KMS-11 (cell line): Measurements from ENCODE around the gene CYP2W1.

ENCODE experiments used
- H2AFZ ChIP-seq: fragments of 200-600 bp; sonication (generic); 2 replicates; pipeline ENCODE4 v1.6.1; 2016; ENCODE audit warnings: antibody characterized with exemption, mixed run types, low read depth
- H3K27ac ChIP-seq: fragments of 200-600 bp; sonication (generic); 2 replicates; pipeline ENCODE4 v1.6.1; 2016; ENCODE audit warnings: mild to moderate bottlenecking, mixed run types
- H3K27me3 ChIP-seq: fragments of 200-600 bp; sonication (generic); 2 replicates; pipeline ENCODE4 v1.6.1; 2017; ENCODE audit warnings: mild to moderate bottlenecking, low read depth, mixed run types, moderate library complexity; ENCODE audit not compliant: insufficient read depth
- H3K36me3 ChIP-seq: fragments of 200-600 bp; sonication (generic); 2 replicates; pipeline ENCODE4 v1.6.1; 2017; ENCODE audit warnings: mild to moderate bottlenecking, mixed run types; ENCODE audit not compliant: insufficient read depth
- H3K4me1 ChIP-seq: fragments of 200-600 bp; sonication (generic); 2 replicates; pipeline ENCODE4 v1.6.1; 2016; ENCODE audit warnings: mild to moderate bottlenecking, low read depth, mixed run types; ENCODE audit not compliant: poor library complexity, severe bottlenecking
- H3K4me2 ChIP-seq: fragments of 200-600 bp; sonication (generic); 2 replicates; pipeline ENCODE4 v1.7.0; 2016; ENCODE audit warnings: mild to moderate bottlenecking, mixed run types
- H3K4me3 ChIP-seq: fragments of 200-600 bp; sonication (generic); IDR thresholded peaks from 2 replicates; pipeline ENCODE4 v1.6.1; 2017; ENCODE audit warnings: low read depth, low read length, mixed read lengths; ENCODE audit not compliant: insufficient read depth
- H3K79me2 ChIP-seq: fragments of 200-600 bp; sonication (generic); 2 replicates; pipeline ENCODE4 v1.6.1; 2016; ENCODE audit warnings: low read depth, mixed run types; ENCODE audit not compliant: insufficient read depth
- H3K9ac ChIP-seq: fragments of 200-600 bp; sonication (generic); 2 replicates; pipeline ENCODE4 v1.6.1; 2016; ENCODE audit warnings: mild to moderate bottlenecking, mixed run types
- H4K20me1 ChIP-seq: fragments of 200-600 bp; sonication (generic); 2 replicates; pipeline ENCODE4 v1.6.1; 2016; ENCODE audit warnings: mild to moderate bottlenecking, mixed run types; ENCODE audit not compliant: insufficient read depth
- CTCF ChIP-seq: fragments of 200-600 bp; sonication (generic); conservative IDR thresholded peaks from 2 replicates; pipeline ENCODE4 v1.6.1; 2017; ENCODE audit warnings: low read depth, mild to moderate bottlenecking, antibody characterized with exemption, low read length, moderate library complexity, mixed read lengths

CYP2W1 gene

DNA sequence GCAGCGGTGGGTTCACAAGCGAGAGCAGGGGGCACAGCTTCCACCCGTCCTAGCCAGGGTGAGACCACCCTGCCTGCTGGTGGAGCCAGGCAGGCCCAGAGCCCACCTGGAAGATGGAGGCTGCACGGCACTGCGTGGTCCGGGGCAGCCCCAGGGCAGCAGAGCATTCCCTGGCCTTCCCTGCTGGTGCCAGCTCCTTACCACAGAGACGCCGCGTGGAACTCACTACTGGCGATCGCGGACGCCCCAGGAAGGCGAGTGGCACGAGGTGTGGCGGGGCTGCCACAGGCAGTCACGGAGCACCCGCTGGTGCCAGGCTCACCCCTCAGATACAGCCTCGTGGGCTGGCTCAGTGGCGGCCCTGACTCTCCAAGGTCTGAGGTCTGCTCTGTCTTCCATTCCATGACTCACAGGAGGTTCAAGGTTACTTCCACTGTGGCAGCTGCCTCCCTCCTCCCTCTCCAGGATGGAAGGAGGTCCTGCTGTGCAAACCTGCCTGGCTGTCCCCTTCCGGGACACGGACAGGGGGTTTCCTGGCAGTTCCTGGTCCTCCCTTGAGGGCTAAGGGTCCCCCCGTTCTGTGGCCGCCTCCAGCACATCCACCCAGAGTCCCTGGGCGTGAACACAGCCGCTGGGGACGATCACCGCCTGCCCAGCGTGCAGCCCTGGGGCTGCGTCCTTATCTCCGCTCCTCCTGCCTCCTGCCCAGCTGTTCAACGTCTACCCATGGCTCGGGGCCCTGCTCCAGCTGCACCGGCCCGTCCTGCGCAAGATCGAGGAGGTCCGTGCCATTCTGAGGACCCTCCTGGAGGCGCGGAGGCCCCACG lies 3.1 kb downstream of the CYP2W1 start:
- Histone ChIP-seq H3K4me3 (no peak overlapping the region), H3K9ac (no peak overlapping the region), H3K4me1 (no peaks in the 10 kb centered on the region), H3K27me3 (peaks cover 55% of the 10 kb centered on the region), H3K36me3 (no peaks in the 10 kb centered on the region), H3K27ac (no peak overlapping the region), H2AFZ (no peak overlapping the region), H4K20me1 (no peaks in the 10 kb centered on the region), H3K79me2 (no peaks in the 10 kb centered on the region), H3K4me2 (no peak overlapping the region)
- no peak for TF ChIP-seq CTCF

DNA sequence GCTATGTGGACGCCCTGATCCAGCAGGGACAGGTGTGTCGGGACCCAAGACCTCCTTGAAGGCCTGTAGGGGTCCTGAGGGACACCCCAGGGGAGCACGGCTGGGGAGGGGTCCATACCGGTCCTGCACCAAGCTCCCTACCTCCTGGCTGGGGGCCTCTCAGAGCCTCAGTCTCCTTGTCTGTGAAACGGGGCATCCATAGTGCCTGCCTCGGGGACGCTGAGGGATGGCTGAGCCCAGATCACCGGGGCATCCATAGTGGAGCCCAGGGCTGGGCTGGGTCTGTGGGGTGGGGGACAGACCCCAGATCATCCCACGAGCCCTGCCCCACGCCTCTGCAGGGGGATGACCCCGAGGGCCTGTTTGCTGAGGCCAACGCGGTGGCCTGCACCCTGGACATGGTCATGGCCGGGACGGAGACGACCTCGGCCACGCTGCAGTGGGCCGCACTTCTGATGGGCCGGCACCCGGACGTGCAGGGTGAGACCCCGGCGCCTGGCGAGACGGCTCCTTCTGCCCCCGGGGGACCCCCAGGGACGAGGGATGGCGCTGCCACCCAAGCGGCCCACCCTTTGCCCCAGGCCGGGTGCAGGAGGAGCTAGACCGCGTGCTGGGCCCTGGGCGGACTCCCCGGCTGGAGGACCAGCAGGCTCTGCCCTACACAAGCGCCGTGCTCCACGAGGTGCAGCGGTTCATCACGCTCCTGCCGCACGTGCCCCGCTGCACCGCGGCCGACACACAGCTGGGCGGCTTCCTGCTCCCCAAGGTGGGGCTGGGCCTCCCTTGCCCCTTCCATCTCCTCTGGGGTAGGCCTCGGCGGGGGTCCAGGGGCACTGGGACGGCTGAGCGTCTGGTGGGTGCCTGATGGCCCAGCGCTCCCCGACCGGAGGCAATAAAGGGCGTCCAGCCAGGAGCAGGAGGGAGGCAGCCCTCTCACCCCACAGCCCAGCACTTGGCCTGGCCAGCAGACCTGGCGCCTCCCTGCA lies 4.1 kb downstream of the CYP2W1 start:
- H3K4me2 ChIP-seq: no peak overlapping the region
- no peaks in the 10 kb centered on the region for H4K20me1 ChIP-seq
- H3K4me3 ChIP-seq: no peak overlapping the region
- H3K36me3 ChIP-seq: no peaks in the 10 kb centered on the region
- H3K4me1 ChIP-seq: no peaks in the 10 kb centered on the region
- H3K27me3 ChIP-seq: peaks cover 54% of the 10 kb centered on the region
- H3K9ac ChIP-seq: no peak overlapping the region
- TF ChIP-seq CTCF: no peak
- no peak overlapping the region for H2AFZ ChIP-seq
- no peaks in the 10 kb centered on the region for H3K79me2 ChIP-seq
- H3K27ac ChIP-seq: no peak overlapping the region

DNA sequence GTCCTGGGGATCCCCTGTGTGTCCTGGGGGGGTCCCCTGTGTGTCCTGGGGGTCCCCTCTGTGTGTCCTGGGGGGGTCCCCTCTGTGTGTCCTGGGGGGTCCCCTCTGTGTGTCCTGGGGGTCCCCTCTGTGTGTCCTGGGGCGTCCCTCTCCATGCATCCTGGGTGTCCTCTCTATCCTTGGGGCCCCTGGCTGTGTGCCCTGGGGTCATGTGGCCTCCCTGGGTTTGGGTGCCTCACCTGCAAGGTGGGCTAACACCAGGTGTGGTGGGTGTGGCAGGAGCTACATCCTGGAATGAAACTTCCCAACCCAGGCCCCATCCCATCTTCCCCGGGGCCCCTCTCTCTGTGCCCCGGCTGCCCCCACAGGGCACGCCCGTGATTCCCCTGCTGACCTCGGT lies 4.9 kb downstream of the CYP2W1 start:
- Histone ChIP-seq H3K4me3 (no peak overlapping the region), H3K4me2 (no peak overlapping the region), H2AFZ (no peak overlapping the region), H3K36me3 (no peaks in the 10 kb centered on the region), H4K20me1 (no peaks in the 10 kb centered on the region), H3K9ac (no peak overlapping the region), H3K79me2 (no peaks in the 10 kb centered on the region), H3K27me3 (peaks cover 47% of the 10 kb centered on the region), H3K27ac (no peak overlapping the region), H3K4me1 (peaks cover 2% of the 10 kb centered on the region)
- TF ChIP-seq CTCF: no peak

GRCh38 chr7:988426-988911 lies 5.5 kb downstream of the CYP2W1 start:
- peaks cover 45% of the 10 kb centered on the region for H3K27me3 ChIP-seq
- H3K36me3 ChIP-seq: no peaks in the 10 kb centered on the region
- peaks cover 3% of the 10 kb centered on the region for H3K4me1 ChIP-seq
- H3K4me2 ChIP-seq: no peak overlapping the region
- H2AFZ ChIP-seq: no peak overlapping the region
- no peak overlapping the region for H3K4me3 ChIP-seq
- no peaks in the 10 kb centered on the region for H4K20me1 ChIP-seq
- H3K9ac ChIP-seq: no peak overlapping the region
- no peak for TF ChIP-seq CTCF
- no peaks in the 10 kb centered on the region for H3K79me2 ChIP-seq
- H3K27ac ChIP-seq: no peak overlapping the region
